ENCODE results near the gene SCGB1D2. TPM values are rescaled to one million over a fixed set of nuclear protein-coding genes. Genes with fewer than 3 reads are reported as not detected.
A peak's percentile ranks its signal among the peaks of the same experiment; 100 is the strongest.
"Not testable (repeated sequence)": the region's sequence is repeated elsewhere in the genome, so short reads cannot be mapped to it uniquely, and the experiment has no call there.

Gene SCGB1D2
- total RNA-seq (not detected), polyA plus RNA-seq (ENCODE audit: insufficient read length in 6 of 6) (not detected)
- long read RNA-seq, donor 1, result 0 reads
- long read RNA-seq, donor 2, result 0 reads
- long read RNA-seq, donor 3, result 0 reads
- long read RNA-seq, donor 4, result 0 reads
- long read RNA-seq, donor 5, result 0 reads
- long read RNA-seq, donor 6, result 0 reads
- long read RNA-seq, donor 7, result 0 reads
- long read RNA-seq, donor 8, result 0 reads
- long read RNA-seq, donor 9, result 0 reads
- long read RNA-seq, donor 10, result 0 reads
- long read RNA-seq, donor 11, partial matches to known transcripts, result 0 of 1 reads
- long read RNA-seq, donor 11, other reads (novel, unspliced or antisense), result 0 of 1 reads
- long read RNA-seq, donor 12, result 0 reads

GRCh38 chr11:62242021-62242420, at the start of gene SCGB1D2:
Gene SCGB1D2, plus strand, starts transcription at chr11:62242239. Its CDS starts 69 bp downstream, at chr11:62242308.
- Histone ChIP-seq H3K36me3 (no peaks in the 10 kb centered on the region), H3K27me3 (peaks cover 0 to 49% of the 10 kb centered on the region in 2 donors), H3K4me3 (no peak within 1 kb of the TSS), H3K4me1 (no peaks in the 10 kb centered on the region), H3K9me3 (no peaks in the 10 kb centered on the region), H3K27ac (no peak within 1 kb of the TSS)
- no peak for ATAC-seq
- intact Hi-C loops (cut with DNase I), result no loop called here
- no peak for DNase-seq
- TF ChIP-seq CTCF (IDR thresholded peaks at IDR 0.05), result no peak

GRCh38 chr11:62193952-62194351, 48.1 kb upstream of the SCGB1D2 start:
- ATAC-seq (peak; percentile 33), DNase-seq (no peak)
- intact Hi-C loops (cut with DNase I), result no loop called here

GRCh38 chr11:62195010-62195409, 47.0 kb upstream of the SCGB1D2 start:
- DNase-seq; intact Hi-C loops (cut with DNase I); H3K4me3 ChIP-seq; H3K9me3 ChIP-seq; ATAC-seq; H3K4me1 ChIP-seq; H3K36me3 ChIP-seq; H3K27ac ChIP-seq: not testable (repeated sequence)
- peaks cover 0 to 39% of the 10 kb centered on the region in 2 donors for H3K27me3 ChIP-seq

More at GRCh38 chr11:62193952-62194351, 48.1 kb upstream of the SCGB1D2 start:
- Histone ChIP-seq H3K27me3 (peaks cover 0 to 50% of the 10 kb centered on the region in 2 donors), H3K9me3 (no peaks in the 10 kb centered on the region), H3K4me3 (no peak overlapping the region), H3K27ac (no peak overlapping the region), H3K4me1 (no peaks in the 10 kb centered on the region), H3K36me3 (no peaks in the 10 kb centered on the region)
- no peak for TF ChIP-seq CTCF (IDR thresholded peaks at IDR 0.05)

- no peak for DNase-seq
- ATAC-seq, result no peak
- H3K4me1 ChIP-seq, result no peaks in the 10 kb centered on the region
Observed at GRCh38 chr11:62195945-62196344, 46.1 kb upstream of the SCGB1D2 start.

GRCh38 chr11:62197400-62197799, 44.6 kb upstream of the SCGB1D2 start:
- ATAC-seq, result not testable (repeated sequence)

More at GRCh38 chr11:62195945-62196344, 46.1 kb upstream of the SCGB1D2 start:
- Histone ChIP-seq H3K36me3 (no peaks in the 10 kb centered on the region), H3K4me3 (no peak overlapping the region), H3K27ac (no peak overlapping the region), H3K9me3 (no peaks in the 10 kb centered on the region), H3K27me3 (peaks cover 0 to 32% of the 10 kb centered on the region in 2 donors)
- no peak for TF ChIP-seq CTCF (IDR thresholded peaks at IDR 0.05)
- intact Hi-C loops (cut with DNase I), result no loop called here

GRCh38 chr11:62201376-62201775, 40.7 kb upstream of the SCGB1D2 start:
- ATAC-seq, result no peak
- intact Hi-C loops (cut with DNase I), result no loop called here
- no peak for TF ChIP-seq CTCF (IDR thresholded peaks at IDR 0.05)

More at GRCh38 chr11:62197400-62197799, 44.6 kb upstream of the SCGB1D2 start:
- peaks cover 0 to 28% of the 10 kb centered on the region in 2 donors for H3K27me3 ChIP-seq
- intact Hi-C loops (cut with DNase I); H3K36me3 ChIP-seq; H3K9me3 ChIP-seq; H3K4me3 ChIP-seq; H3K4me1 ChIP-seq; H3K27ac ChIP-seq; DNase-seq: not testable (repeated sequence)

More at GRCh38 chr11:62201376-62201775, 40.7 kb upstream of the SCGB1D2 start:
- no peak overlapping the region for H3K27ac ChIP-seq
- no peaks in the 10 kb centered on the region for H3K9me3 ChIP-seq
- no peak overlapping the region for H3K4me3 ChIP-seq
- no peak for DNase-seq
- H3K36me3 ChIP-seq, result no peaks in the 10 kb centered on the region
- H3K27me3 ChIP-seq, result no peaks in the 10 kb centered on the region
- no peaks in the 10 kb centered on the region for H3K4me1 ChIP-seq

Data from left lung (tissue), 14 donors.